Cardiac muscle cell (in vitro differentiated cells and primary cell): Measurements from ENCODE around the gene CDH2. TPM values are rescaled to one million over a fixed set of nuclear protein-coding genes. Genes with fewer than 3 reads are reported as not detected.

ENCODE experiments used
- DNase-seq, 2 donors: peaks; one replicate each; pipeline versions ENCODE4 v3.0.0 to v3.0.0-alpha.2; 2010 to 2017; ENCODE audit warnings: low read depth in 1 of 2, low spot score in 1 of 2
- H3K27ac ChIP-seq: fragments of 200-600 bp; sonication (generic); 2 replicates; pipeline ENCODE4 v1.5.1; 2016
- H3K27me3 ChIP-seq: fragments of 200-600 bp; sonication (generic); 2 replicates; pipeline ENCODE4 v1.6.0; 2016; ENCODE audit warnings: control low read depth
- H3K36me3 ChIP-seq: fragments of 200-600 bp; sonication (generic); 2 replicates; pipeline ENCODE4 v1.5.1; 2016; ENCODE audit warnings: control low read depth
- H3K4me1 ChIP-seq: fragments of 200-600 bp; sonication (generic); 2 replicates; pipeline ENCODE4 v1.8.1; 2017; ENCODE audit warnings: low read depth, mild to moderate bottlenecking, mixed run types
- H3K4me3 ChIP-seq: fragments of 200-600 bp; sonication (generic); 2 replicates; pipeline ENCODE4 v1.5.1; 2016; ENCODE audit warnings: mild to moderate bottlenecking
- H3K9me3 ChIP-seq: fragments of 200-600 bp; sonication (generic); 2 replicates; pipeline ENCODE4 v1.5.1; 2017; ENCODE audit warnings: low read depth, mild to moderate bottlenecking, control low read depth
- CTCF ChIP-seq: IDR thresholded peaks from 2 replicates; pipeline ENCODE4 v1.5.1; 2012; ENCODE audit warnings: low read depth, mild to moderate bottlenecking, low read length
- polyA plus RNA-seq: library from polyadenylated mRNA; unstranded; fragments of >200 nt; fragmentation: Nextera tagmentation; extraction: Ambion mirVana; gene quantifications from 2 replicates; pipeline ENCODE4 v1.2.1, GENCODE V29; 2016
- total RNA-seq: library from RNA; depleted of rRNA; stranded (reverse); fragments of >200 nt; gene quantifications from 2 replicates; pipeline ENCODE4 v1.2.3, GENCODE V29; 2016

The CDH2 gene
- total and polyA plus RNA-seq, 2 experiments from 2014 or later = 267 to 324 TPM

- Histone ChIP-seq H3K4me1 (peaks cover 28% of the 10 kb centered on the region), H3K36me3 (peaks cover 31% of the 10 kb centered on the region), H3K27me3 (no peaks in the 10 kb centered on the region), H3K9me3 (no peaks in the 10 kb centered on the region), H3K4me3 (no peak overlapping the region), H3K27ac (peak overlapping the region; percentile 45)
- TF ChIP-seq CTCF = no peak
- no peak for DNase-seq
These were observed 206.6 kb downstream of the CDH2 start for GRCh38 chr18:27970321-27970720.

DNA sequence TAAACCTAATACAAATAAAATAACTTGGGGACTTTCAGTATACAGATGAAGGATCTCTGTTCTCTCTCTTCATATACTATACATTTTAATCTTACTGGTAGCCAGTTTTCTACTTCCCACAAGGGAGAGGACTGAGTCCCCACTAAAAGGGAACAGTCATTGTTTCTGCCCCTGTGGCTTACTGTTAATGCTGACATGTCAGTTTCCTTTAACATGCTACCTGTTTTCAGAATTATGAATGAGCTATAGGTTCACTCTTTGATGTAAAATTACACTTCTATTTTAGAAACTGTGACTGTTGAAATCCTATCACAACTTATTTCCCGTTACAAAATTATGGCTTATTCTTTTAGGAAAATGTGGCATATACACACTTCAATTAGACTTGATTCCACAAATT, 207.7 kb downstream of the CDH2 start:
- no peak for DNase-seq
- no peaks in the 10 kb centered on the region for H3K9me3 ChIP-seq
- peaks cover 29% of the 10 kb centered on the region for H3K4me1 ChIP-seq
- H3K27ac ChIP-seq = peak overlapping the region; percentile 45
- no peak for TF ChIP-seq CTCF
- H3K4me3 ChIP-seq = no peak overlapping the region
- H3K27me3 ChIP-seq = no peaks in the 10 kb centered on the region
- H3K36me3 ChIP-seq = peaks cover 32% of the 10 kb centered on the region

DNA sequence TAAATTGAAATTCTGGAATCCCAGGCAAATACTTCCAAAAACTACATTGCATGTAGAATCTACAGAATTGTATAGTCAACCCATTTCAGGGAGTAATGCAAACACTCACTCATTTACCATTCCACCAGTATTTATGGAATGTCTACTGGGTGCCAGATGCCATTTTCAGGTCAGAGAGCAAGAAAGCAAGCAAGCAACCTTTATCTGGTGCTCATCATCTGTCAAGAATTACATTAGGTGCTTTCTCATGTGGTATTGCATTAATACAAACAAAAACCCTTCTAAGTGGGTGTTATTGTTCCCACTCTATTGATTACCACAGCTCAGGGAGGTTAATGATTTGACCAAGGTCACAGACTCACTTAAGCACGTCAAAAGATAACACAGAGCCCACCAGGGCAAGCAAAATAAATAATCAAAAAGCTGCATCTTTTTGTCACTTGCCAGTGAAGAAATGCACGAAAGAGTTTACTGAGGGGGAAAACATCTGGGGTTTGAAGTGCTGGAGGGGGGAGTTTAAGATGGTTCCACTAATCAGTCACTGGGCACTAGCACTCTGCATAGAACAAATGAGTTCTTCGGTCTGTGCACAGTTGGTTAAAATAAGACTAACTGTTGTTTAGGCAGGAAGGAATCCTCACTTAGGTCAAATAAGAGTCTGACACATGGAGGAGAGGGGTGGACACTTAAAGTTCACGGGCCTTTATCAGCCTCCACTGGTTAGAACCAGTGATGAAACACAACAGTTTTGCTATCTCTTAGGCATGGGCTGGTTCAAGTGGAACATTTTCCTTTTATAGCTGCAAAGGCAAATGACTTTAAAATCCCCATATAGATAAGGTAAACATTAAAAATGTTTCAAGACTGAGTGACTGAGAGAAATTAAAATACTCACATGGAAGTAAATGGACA, 208.8 kb downstream of the CDH2 start:
- Histone ChIP-seq H3K4me3 (no peak overlapping the region), H3K4me1 (peaks cover 35% of the 10 kb centered on the region), H3K27ac (peak overlapping the region; percentile 45), H3K9me3 (no peaks in the 10 kb centered on the region), H3K36me3 (peaks cover 35% of the 10 kb centered on the region), H3K27me3 (no peaks in the 10 kb centered on the region)
- peak; percentile 30 to 66 for DNase-seq
- no peak for TF ChIP-seq CTCF

- Histone ChIP-seq H3K4me1 (peaks cover 35% of the 10 kb centered on the region), H3K27me3 (no peaks in the 10 kb centered on the region), H3K27ac (peak overlapping the region; percentile 45), H3K9me3 (no peaks in the 10 kb centered on the region), H3K4me3 (no peak overlapping the region), H3K36me3 (peaks cover 45% of the 10 kb centered on the region)
- TF ChIP-seq CTCF = no peak
- DNase-seq = no peak
These were observed 210.0 kb downstream of the CDH2 start for GRCh38 chr18:27966881-27967280.

- no peaks in the 10 kb centered on the region for H3K9me3 ChIP-seq
- H3K36me3 ChIP-seq = peaks cover 56% of the 10 kb centered on the region
- DNase-seq = peak; percentile 11 to 18
- no peak overlapping the region for H3K27ac ChIP-seq
- H3K4me1 ChIP-seq = peaks cover 35% of the 10 kb centered on the region
- TF ChIP-seq CTCF = no peak
- no peak overlapping the region for H3K4me3 ChIP-seq
- no peaks in the 10 kb centered on the region for H3K27me3 ChIP-seq
These were observed 212.1 kb downstream of the CDH2 start for GRCh38 chr18:27964811-27965210.
